ENCODE data around the gene RELB.

Gene RELB

DNA sequence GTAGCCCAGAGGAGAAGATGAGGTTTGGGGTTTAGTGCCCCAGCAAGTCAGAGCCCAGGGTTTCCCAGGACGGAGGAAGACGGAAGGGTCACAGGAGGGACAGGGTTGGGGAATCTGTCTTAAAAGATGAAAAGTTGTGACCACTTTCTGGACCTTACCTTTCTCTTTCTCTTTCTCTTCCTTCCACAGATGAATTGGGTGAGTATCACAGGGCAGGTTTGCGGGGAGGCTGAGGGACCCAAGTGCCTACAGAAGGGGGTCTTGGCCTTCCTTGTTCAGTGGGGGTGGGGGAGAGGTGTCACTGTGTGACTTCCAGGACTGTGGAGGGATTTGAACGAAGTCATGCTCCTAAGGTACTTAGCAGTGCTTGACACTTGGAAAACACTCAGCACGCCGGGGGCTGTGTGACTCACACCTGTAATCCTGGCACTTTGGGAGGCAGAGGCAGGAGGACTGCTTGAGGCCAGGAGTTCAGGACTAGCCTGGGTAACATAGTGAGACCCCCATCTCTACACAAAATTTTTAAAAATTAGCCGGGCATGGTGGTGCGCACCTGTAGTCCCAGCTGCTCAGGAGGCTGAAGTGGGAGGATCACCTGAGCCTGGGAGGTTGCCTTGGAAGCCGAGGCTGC is 8.5 kb downstream of the RELB start:
- FAIRE-seq (no peak), DNase-seq (ENCODE audit: insufficient read length, low spot score) (no peak)
- TF ChIP-seq, protein P1, sequence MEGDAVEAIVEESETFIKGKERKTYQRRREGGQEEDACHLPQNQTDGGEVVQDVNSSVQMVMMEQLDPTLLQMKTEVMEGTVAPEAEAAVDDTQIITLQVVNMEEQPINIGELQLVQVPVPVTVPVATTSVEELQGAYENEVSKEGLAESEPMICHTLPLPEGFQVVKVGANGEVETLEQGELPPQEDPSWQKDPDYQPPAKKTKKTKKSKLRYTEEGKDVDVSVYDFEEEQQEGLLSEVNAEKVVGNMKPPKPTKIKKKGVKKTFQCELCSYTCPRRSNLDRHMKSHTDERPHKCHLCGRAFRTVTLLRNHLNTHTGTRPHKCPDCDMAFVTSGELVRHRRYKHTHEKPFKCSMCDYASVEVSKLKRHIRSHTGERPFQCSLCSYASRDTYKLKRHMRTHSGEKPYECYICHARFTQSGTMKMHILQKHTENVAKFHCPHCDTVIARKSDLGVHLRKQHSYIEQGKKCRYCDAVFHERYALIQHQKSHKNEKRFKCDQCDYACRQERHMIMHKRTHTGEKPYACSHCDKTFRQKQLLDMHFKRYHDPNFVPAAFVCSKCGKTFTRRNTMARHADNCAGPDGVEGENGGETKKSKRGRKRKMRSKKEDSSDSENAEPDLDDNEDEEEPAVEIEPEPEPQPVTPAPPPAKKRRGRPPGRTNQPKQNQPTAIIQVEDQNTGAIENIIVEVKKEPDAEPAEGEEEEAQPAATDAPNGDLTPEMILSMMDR (IDR thresholded peaks at IDR 0.05; ENCODE audit: insufficient read depth, missing control alignments), result no peak

DNA sequence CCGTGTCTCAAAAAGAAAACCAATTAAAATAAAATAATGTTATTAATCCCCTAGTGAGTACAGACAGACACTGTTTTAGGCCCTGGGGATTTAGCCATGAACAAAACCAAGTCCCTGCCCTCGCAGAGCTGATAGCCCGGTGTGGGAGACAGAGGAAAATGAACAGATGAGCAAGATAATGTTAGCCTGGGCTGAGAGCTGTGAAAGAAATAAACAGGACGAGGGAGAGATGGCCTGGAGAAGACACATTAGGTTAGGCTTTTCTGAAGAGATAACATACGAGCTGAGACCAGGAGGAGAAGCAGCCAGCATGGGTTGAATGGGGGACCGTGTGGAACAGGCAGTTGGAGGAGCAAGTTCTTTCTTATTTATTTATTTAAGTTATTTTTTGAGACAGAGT is 9.0 kb downstream of the RELB start:
- FAIRE-seq (no peak), DNase-seq (ENCODE audit: insufficient read length, low spot score) (no peak)
- TF ChIP-seq, protein P1 (IDR thresholded peaks at IDR 0.05; ENCODE audit: insufficient read depth, missing control alignments), result no peak

DNA sequence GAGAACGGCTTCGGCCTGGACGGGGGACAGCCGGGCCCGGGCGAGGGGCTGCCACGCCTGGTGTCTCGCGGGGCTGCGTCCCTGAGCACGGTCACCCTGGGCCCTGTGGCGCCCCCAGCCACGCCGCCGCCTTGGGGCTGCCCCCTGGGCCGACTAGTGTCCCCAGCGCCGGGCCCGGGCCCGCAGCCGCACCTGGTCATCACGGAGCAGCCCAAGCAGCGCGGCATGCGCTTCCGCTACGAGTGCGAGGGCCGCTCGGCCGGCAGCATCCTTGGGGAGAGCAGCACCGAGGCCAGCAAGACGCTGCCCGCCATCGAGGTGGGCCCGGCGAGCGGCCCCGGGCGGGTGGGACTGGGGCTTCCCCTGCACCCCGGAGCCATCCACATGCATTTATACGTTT is 10.7 kb downstream of the RELB start:
- TF ChIP-seq, protein P1 (IDR thresholded peaks at IDR 0.05; ENCODE audit: insufficient read depth, missing control alignments), result no peak
- DNase-seq (ENCODE audit: insufficient read length, low spot score), result no peak
- no peak for FAIRE-seq

GRCh38 chr19:45016388-45017314 is 15.4 kb downstream of the RELB start:
- no peak for FAIRE-seq
- TF ChIP-seq, protein P1 (IDR thresholded peaks at IDR 0.05; ENCODE audit: insufficient read depth, missing control alignments), result peak; percentile 78
- peak; percentile 68 for DNase-seq (ENCODE audit: insufficient read length, low spot score)

DNA sequence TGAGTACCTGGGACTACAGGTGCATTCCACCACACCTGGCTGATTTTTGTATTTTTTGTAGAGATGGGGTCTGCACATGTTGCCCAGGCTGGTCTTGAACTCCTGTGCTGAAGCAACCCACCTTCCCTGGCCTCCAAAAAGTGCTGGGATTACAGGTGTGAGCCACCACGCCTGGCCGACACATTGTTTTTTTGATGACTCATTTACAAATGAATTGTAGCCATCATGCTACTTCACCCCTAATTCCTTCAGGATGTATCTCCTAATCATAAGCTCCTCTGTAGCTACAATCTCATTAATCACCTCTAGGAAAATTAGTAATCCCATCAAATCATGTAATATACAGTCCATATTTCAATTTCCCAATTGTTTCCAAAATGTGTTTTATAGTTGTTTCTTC is 17.9 kb downstream of the RELB start:
- DNase-seq (ENCODE audit: insufficient read length, low spot score) (no peak), FAIRE-seq (peak; percentile 68)
- TF ChIP-seq, protein P1 (IDR thresholded peaks at IDR 0.05; ENCODE audit: insufficient read depth, missing control alignments), result no peak

DNA sequence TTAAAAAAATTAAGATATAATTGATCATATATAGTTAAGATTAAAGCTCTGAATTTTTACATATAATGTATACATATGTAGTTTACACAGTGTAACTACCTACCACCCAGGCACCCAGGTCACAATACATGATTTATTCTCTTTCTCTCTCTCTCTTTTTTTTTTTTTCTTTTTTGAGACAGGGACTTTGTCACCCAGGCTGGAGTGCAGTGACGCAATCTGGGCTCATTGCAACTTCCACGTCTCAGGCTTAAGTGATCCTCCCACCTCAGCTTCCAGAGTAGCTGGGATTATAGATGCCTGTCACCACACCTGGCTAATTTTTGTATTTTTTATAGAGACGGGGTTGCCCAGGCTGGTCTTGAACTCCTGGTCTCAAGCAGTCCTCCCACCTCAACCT is 18.8 kb downstream of the RELB start:
- TF ChIP-seq, protein P1 (IDR thresholded peaks at IDR 0.05; ENCODE audit: insufficient read depth, missing control alignments), result no peak
- no peak for FAIRE-seq

GRCh38 chr19:45021971-45022370 is 20.7 kb downstream of the RELB start:
- TF ChIP-seq, protein P1 (IDR thresholded peaks at IDR 0.05; ENCODE audit: insufficient read depth, missing control alignments), result no peak
- DNase-seq (ENCODE audit: insufficient read length, low spot score) (no peak), FAIRE-seq (no peak)

More for the DNA sequence above, 18.8 kb downstream of the RELB start:
- DNase-seq (ENCODE audit: insufficient read length, low spot score), result no peak

Data from D721Med (cell line).